A549 (cell line): ENCODE results near the gene MED12L.

Experiments
- EP300 ChIP-seq, 2 experiments: fragments of >200 bp; sonication (Bioruptor Twin); formaldehyde crosslinking; IDR thresholded peaks; 2 replicates in 1 of 2; 3 replicates in 1 of 2; pipeline ENCODE4 v1.6.1; 2016 to 2017
- ZC3H11A ChIP-seq: fragments of 450-650 bp; IDR thresholded peaks from 2 replicates; pipeline ENCODE4 v1.6.1; 2014; ENCODE audit warnings: antibody characterized with exemption, mild to moderate bottlenecking
- TF ChIP-seq, protein P1 (sequence below): fragments of >200 bp; sonication (Bioruptor Twin); formaldehyde crosslinking; IDR thresholded peaks from 3 replicates; pipeline ENCODE4 v1.5.1; 2016
- TF ChIP-seq, protein P2 (sequence below): fragments of 450-650 bp; IDR thresholded peaks from 2 replicates; pipeline ENCODE4 v1.6.1; 2014; ENCODE audit warnings: antibody characterized with exemption
- TF ChIP-seq, protein P3 (sequence below): fragments of 250-450 bp; sonication (Bioruptor Pico); IDR thresholded peaks from 2 replicates; pipeline ENCODE4 v1.5.0; 2021; ENCODE audit warnings: mild to moderate bottlenecking, moderate library complexity, borderline replicate concordance

DNA sequence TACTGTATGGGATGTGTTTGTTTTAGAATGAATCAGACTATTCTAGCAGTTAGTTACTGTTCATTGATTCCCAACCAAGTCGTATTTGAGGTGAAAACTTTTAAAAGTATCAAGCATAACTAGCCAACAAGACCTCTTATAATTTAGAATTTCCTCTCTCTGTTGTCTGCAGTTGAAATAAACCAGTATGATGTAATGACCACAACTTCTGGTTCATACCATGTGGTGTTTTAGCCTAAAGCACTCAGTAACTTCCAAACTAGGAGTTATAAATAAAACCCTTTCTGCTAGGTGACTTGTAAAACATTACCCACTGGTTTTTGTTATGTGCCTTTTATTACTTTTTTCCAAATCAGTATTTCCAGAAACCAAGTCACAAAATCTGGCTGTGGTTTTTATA, 318.9 kb downstream of the MED12L start:
- TF ChIP-seq, protein P1, sequence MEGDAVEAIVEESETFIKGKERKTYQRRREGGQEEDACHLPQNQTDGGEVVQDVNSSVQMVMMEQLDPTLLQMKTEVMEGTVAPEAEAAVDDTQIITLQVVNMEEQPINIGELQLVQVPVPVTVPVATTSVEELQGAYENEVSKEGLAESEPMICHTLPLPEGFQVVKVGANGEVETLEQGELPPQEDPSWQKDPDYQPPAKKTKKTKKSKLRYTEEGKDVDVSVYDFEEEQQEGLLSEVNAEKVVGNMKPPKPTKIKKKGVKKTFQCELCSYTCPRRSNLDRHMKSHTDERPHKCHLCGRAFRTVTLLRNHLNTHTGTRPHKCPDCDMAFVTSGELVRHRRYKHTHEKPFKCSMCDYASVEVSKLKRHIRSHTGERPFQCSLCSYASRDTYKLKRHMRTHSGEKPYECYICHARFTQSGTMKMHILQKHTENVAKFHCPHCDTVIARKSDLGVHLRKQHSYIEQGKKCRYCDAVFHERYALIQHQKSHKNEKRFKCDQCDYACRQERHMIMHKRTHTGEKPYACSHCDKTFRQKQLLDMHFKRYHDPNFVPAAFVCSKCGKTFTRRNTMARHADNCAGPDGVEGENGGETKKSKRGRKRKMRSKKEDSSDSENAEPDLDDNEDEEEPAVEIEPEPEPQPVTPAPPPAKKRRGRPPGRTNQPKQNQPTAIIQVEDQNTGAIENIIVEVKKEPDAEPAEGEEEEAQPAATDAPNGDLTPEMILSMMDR, result no peak
- TF ChIP-seq ZC3H11A (no peak), EP300 (IDR thresholded peaks at IDR 0.05) (no peak)
- TF ChIP-seq, protein P2, sequence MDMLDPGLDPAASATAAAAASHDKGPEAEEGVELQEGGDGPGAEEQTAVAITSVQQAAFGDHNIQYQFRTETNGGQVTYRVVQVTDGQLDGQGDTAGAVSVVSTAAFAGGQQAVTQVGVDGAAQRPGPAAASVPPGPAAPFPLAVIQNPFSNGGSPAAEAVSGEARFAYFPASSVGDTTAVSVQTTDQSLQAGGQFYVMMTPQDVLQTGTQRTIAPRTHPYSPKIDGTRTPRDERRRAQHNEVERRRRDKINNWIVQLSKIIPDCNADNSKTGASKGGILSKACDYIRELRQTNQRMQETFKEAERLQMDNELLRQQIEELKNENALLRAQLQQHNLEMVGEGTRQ, result no peak
- TF ChIP-seq, protein P3, sequence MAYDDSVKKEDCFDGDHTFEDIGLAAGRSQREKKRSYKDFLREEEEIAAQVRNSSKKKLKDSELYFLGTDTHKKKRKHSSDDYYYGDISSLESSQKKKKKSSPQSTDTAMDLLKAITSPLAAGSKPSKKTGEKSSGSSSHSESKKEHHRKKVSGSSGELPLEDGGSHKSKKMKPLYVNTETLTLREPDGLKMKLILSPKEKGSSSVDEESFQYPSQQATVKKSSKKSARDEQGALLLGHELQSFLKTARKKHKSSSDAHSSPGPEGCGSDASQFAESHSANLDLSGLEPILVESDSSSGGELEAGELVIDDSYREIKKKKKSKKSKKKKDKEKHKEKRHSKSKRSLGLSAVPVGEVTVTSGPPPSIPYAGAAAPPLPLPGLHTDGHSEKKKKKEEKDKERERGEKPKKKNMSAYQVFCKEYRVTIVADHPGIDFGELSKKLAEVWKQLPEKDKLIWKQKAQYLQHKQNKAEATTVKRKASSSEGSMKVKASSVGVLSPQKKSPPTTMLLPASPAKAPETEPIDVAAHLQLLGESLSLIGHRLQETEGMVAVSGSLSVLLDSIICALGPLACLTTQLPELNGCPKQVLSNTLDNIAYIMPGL (CRISPR knock-in tag), result no peak
